Amniotic epithelial cell (primary cell): ENCODE results near the gene CNPY1.
"Not testable (repeated sequence)": the region's sequence is repeated elsewhere in the genome, so short reads cannot be mapped to it uniquely, and the experiment has no call there.

Experiments
- DNase-seq: peaks from one replicate; pipeline ENCODE4 v3.0.0-alpha.2; 2010; ENCODE audit warnings: low read depth

Gene CNPY1

GRCh38 chr7:155578016-155578415 lies 31.7 kb upstream of the CNPY1 start:
- DNase-seq: no peak

- DNase-seq: no peak
These were observed 31.1 kb upstream of the CNPY1 start for GRCh38 chr7:155577509-155577905.

- no peak for DNase-seq
These were observed 30.6 kb upstream of the CNPY1 start for GRCh38 chr7:155576900-155577508.

GRCh38 chr7:155576416-155576815 lies 30.1 kb upstream of the CNPY1 start:
- no peak for DNase-seq

- DNase-seq: no peak
These were observed 28.4 kb upstream of the CNPY1 start for GRCh38 chr7:155574556-155575290.

GRCh38 chr7:155571581-155572345 lies 25.4 kb upstream of the CNPY1 start:
- DNase-seq: no peak

- DNase-seq: no peak
These were observed 24.6 kb upstream of the CNPY1 start for GRCh38 chr7:155570991-155571390.

- no peak for DNase-seq
These were observed 24.0 kb upstream of the CNPY1 start for GRCh38 chr7:155570171-155570958.

GRCh38 chr7:155569681-155570080 lies 23.3 kb upstream of the CNPY1 start:
- DNase-seq: no peak

- no peak for DNase-seq
These were observed 22.6 kb upstream of the CNPY1 start for GRCh38 chr7:155568842-155569494.

GRCh38 chr7:155568333-155568660 lies 21.9 kb upstream of the CNPY1 start:
- DNase-seq: no peak

GRCh38 chr7:155567646-155568332 lies 21.4 kb upstream of the CNPY1 start:
- no peak for DNase-seq

- no peak for DNase-seq
These were observed 19.9 kb upstream of the CNPY1 start for GRCh38 chr7:155566011-155566836.

GRCh38 chr7:155565596-155565995 lies 19.2 kb upstream of the CNPY1 start:
- no peak for DNase-seq

- DNase-seq: not testable (repeated sequence)
These were observed 16.6 kb upstream of the CNPY1 start for GRCh38 chr7:155562976-155563375.

- no peak for DNase-seq
These were observed 15.7 kb upstream of the CNPY1 start for GRCh38 chr7:155562106-155562505.

- no peak for DNase-seq
These were observed 14.8 kb upstream of the CNPY1 start for GRCh38 chr7:155560982-155561686.

GRCh38 chr7:155560196-155560885 lies 14.0 kb upstream of the CNPY1 start:
- DNase-seq: no peak

- DNase-seq: no peak
These were observed 13.3 kb upstream of the CNPY1 start for GRCh38 chr7:155559519-155560108.
